CD4-positive, CD25-positive, alpha-beta regulatory T cell (primary cell): Measurements from ENCODE around the gene ERBB3. TPM values are rescaled to one million over a fixed set of nuclear protein-coding genes. Genes with fewer than 3 reads are reported as not detected.

ENCODE experiments used
- ATAC-seq, 2 donors: fragments of 150-1000 bp; cut with Tn5 transposase; one replicate each; pipeline ENCODE4 v1.10.0; 2021; ENCODE audit warnings: low read depth in 2 of 2, moderate number of reproducible peaks in 2 of 2, moderate library complexity in 1 of 2
- DNase-seq, 3 donors: peaks; one replicate each; pipeline versions ENCODE4 v3.0.0 to v3.0.0-alpha.2; 2012 to 2022; ENCODE audit warnings: mixed read lengths in 1 of 3
- H3K27ac ChIP-seq: one replicate; pipeline ENCODE4 v1.7.0; 2013; ENCODE audit warnings: mild to moderate bottlenecking, low read length; ENCODE audit not compliant: insufficient read depth, poor library complexity, severe bottlenecking
- H3K27me3 ChIP-seq: one replicate; pipeline ENCODE4 v1.7.0; 2013; ENCODE audit warnings: low read length; ENCODE audit not compliant: control insufficient read depth, insufficient read depth
- H3K36me3 ChIP-seq: one replicate; pipeline ENCODE4 v1.7.0; 2013; ENCODE audit warnings: mild to moderate bottlenecking, low read length, moderate library complexity; ENCODE audit not compliant: control insufficient read depth, insufficient read depth
- H3K4me1 ChIP-seq: 2 replicates; pipeline ENCODE4 v1.7.0; 2013; ENCODE audit warnings: mild to moderate bottlenecking, low read length; ENCODE audit not compliant: insufficient read depth, control insufficient read depth, poor library complexity, severe bottlenecking
- H3K4me3 ChIP-seq: one replicate; pipeline ENCODE4 v1.7.0; 2013; ENCODE audit warnings: low read depth, mild to moderate bottlenecking, low read length, moderate library complexity
- H3K9me3 ChIP-seq, 2 experiments: 1 replicate in 1 of 2; 2 replicates in 1 of 2; pipeline ENCODE4 v1.7.0; 2013; ENCODE audit warnings: low read length in 2 of 2, mild to moderate bottlenecking in 1 of 2, moderate library complexity in 1 of 2; ENCODE audit not compliant: control insufficient read depth in 2 of 2
- H3K27ac Mint-ChIP-seq, 3 donors: one replicate each; pipeline ENCODE4 v1.8.0; 2020 to 2022; ENCODE audit warnings: mild to moderate bottlenecking in 3 of 3, mixed read lengths in 3 of 3, moderate library complexity in 2 of 3
- H3K27me3 Mint-ChIP-seq: one replicate; pipeline ENCODE4 v1.8.0; 2022; ENCODE audit warnings: mild to moderate bottlenecking, mixed read lengths
- H3K36me3 Mint-ChIP-seq: one replicate; pipeline ENCODE4 v1.8.0; 2020; ENCODE audit warnings: mixed read lengths
- H3K4me1 Mint-ChIP-seq, 4 donors: one replicate each; pipeline ENCODE4 v1.8.0; 2020 to 2022; ENCODE audit warnings: mixed read lengths in 4 of 4, mild to moderate bottlenecking in 1 of 4
- H3K4me3 Mint-ChIP-seq, 4 donors: one replicate each; pipeline ENCODE4 v1.8.0; 2020 to 2022; ENCODE audit warnings: mild to moderate bottlenecking in 4 of 4, mixed read lengths in 4 of 4, moderate library complexity in 3 of 4
- H3K9me3 Mint-ChIP-seq, 7 donors: one replicate each; pipeline ENCODE4 v1.8.0; 2020 to 2022; ENCODE audit warnings: mixed read lengths in 7 of 7, mild to moderate bottlenecking in 3 of 7, moderate library complexity in 2 of 7
- polyA plus RNA-seq, 4 donors: library from polyadenylated mRNA; unstranded; fragments of 300-500 nt; fragmentation: Illumina TruSeq; gene quantifications; one replicate each; pipeline ENCODE4 v1.2.3, GENCODE V29; 2021
- total RNA-seq: library from RNA; stranded (reverse); gene quantifications from one replicate; pipeline ENCODE4 v1.2.3, GENCODE V29; 2022

ERBB3 gene
- total and polyA plus RNA-seq, 5 donors from 2014 or later, result 0.14 to 1.00 (median 0.67) TPM

- Mint-ChIP-seq H3K4me1 (peaks cover 14 to 57% (median 32%) of the 10 kb centered on the region in 4 donors), H3K9me3 (peaks cover 0 to 1% (median 0%) of the 10 kb centered on the region in 7 donors), H3K27me3 (peaks cover 4% of the 10 kb centered on the region), H3K27ac (no peak overlapping the region), H3K4me3 (no peak overlapping the region), H3K36me3 (peaks cover 22% of the 10 kb centered on the region)
- Histone ChIP-seq H3K4me3 (no peak overlapping the region), H3K4me1 (peaks cover 35% of the 10 kb centered on the region), H3K27me3 (no peaks in the 10 kb centered on the region), H3K27ac (no peak overlapping the region), H3K9me3 (no peaks in the 10 kb centered on the region), H3K36me3 (peaks cover 9% of the 10 kb centered on the region)
- no peak for DNase-seq
- ATAC-seq, result no peak
These were observed 41.4 kb downstream of the ERBB3 start for GRCh38 chr12:56121204-56121870.

GRCh38 chr12:56122637-56123036 is 42.7 kb downstream of the ERBB3 start:
- peak overlapping the region in 1 of 4 donors; percentile 17 for H3K4me3 Mint-ChIP-seq
- DNase-seq (no peak), ATAC-seq (no peak)
- no peaks in the 10 kb centered on the region for H3K27me3 ChIP-seq
- peaks cover 11% of the 10 kb centered on the region for H3K36me3 Mint-ChIP-seq
- no peak overlapping the region for H3K4me3 ChIP-seq
- peaks cover 15 to 58% (median 40%) of the 10 kb centered on the region in 4 donors for H3K4me1 Mint-ChIP-seq
- peak overlapping the region in 1 of 3 donors; percentile 42 for H3K27ac Mint-ChIP-seq
- H3K36me3 ChIP-seq, result peaks cover 9% of the 10 kb centered on the region
- peaks cover 0 to 1% (median 0%) of the 10 kb centered on the region in 7 donors for H3K9me3 Mint-ChIP-seq
- no peaks in the 10 kb centered on the region for H3K9me3 ChIP-seq
- H3K27ac ChIP-seq, result no peak overlapping the region
- peaks cover 41% of the 10 kb centered on the region for H3K4me1 ChIP-seq
- peaks cover 4% of the 10 kb centered on the region for H3K27me3 Mint-ChIP-seq

GRCh38 chr12:56124133-56124532 is 44.2 kb downstream of the ERBB3 start:
- Mint-ChIP-seq H3K36me3 (peaks cover 7% of the 10 kb centered on the region), H3K9me3 (peaks cover 0 to 1% (median 0%) of the 10 kb centered on the region in 7 donors), H3K4me3 (no peak overlapping the region), H3K4me1 (peaks cover 10 to 52% (median 29%) of the 10 kb centered on the region in 4 donors), H3K27ac (peak overlapping the region in 2 of 3 donors; percentile 42 to 77), H3K27me3 (peaks cover 3% of the 10 kb centered on the region)
- no peak for ATAC-seq
- H3K36me3 ChIP-seq, result peaks cover 9% of the 10 kb centered on the region
- no peak for DNase-seq
- peaks cover 30% of the 10 kb centered on the region for H3K4me1 ChIP-seq
- H3K9me3 ChIP-seq, result no peaks in the 10 kb centered on the region
- H3K27ac ChIP-seq, result no peak overlapping the region
- H3K4me3 ChIP-seq, result no peak overlapping the region
- H3K27me3 ChIP-seq, result no peaks in the 10 kb centered on the region

- Histone ChIP-seq H3K27me3 (no peaks in the 10 kb centered on the region), H3K4me3 (peak overlapping the region; percentile 74), H3K36me3 (peaks cover 17% of the 10 kb centered on the region), H3K27ac (peak overlapping the region; percentile 87), H3K9me3 (peaks cover 0 to 7% of the 10 kb centered on the region in 2 experiments), H3K4me1 (peaks cover 42% of the 10 kb centered on the region)
- H3K9me3 Mint-ChIP-seq, result peaks cover 0 to 5% (median 0%) of the 10 kb centered on the region in 7 donors
- DNase-seq (peak in 1 of 3 donors; percentile 52), ATAC-seq (no peak)
- H3K4me1 Mint-ChIP-seq, result peaks cover 10 to 68% (median 43%) of the 10 kb centered on the region in 4 donors
- H3K4me3 Mint-ChIP-seq, result peak overlapping the region; percentile 78 to 99 (median 92)
- peak overlapping the region; percentile 92 to 98 (median 92) for H3K27ac Mint-ChIP-seq
- no peaks in the 10 kb centered on the region for H3K27me3 Mint-ChIP-seq
- H3K36me3 Mint-ChIP-seq, result peaks cover 20% of the 10 kb centered on the region
These were observed 46.8 kb downstream of the ERBB3 start for GRCh38 chr12:56126732-56127239.

GRCh38 chr12:56127485-56127887 is 47.5 kb downstream of the ERBB3 start:
- ATAC-seq (no peak), DNase-seq (no peak)
- Histone ChIP-seq H3K4me1 (peaks cover 42% of the 10 kb centered on the region), H3K27ac (peak overlapping the region; percentile 87), H3K9me3 (peaks cover 0 to 7% of the 10 kb centered on the region in 2 experiments), H3K27me3 (no peaks in the 10 kb centered on the region), H3K36me3 (peaks cover 24% of the 10 kb centered on the region), H3K4me3 (peak overlapping the region; percentile 74)
- Mint-ChIP-seq H3K36me3 (peaks cover 27% of the 10 kb centered on the region), H3K27ac (peak overlapping the region; percentile 92 to 98 (median 92)), H3K27me3 (no peaks in the 10 kb centered on the region), H3K4me3 (peak overlapping the region; percentile 87 to 100 (median 98)), H3K4me1 (peaks cover 10 to 75% (median 48%) of the 10 kb centered on the region in 4 donors), H3K9me3 (peaks cover 0 to 5% (median 0%) of the 10 kb centered on the region in 7 donors)

GRCh38 chr12:56127888-56128669 is 48.1 kb downstream of the ERBB3 start, which contains the start of gene ESYT1:
Gene ESYT1, plus strand, starts transcription at chr12:56128267. Its CDS starts 53 bp downstream, at chr12:56128320.
- peak; percentile 98 to 100 (median 99) for DNase-seq
- Mint-ChIP-seq H3K27me3 (no peaks in the 10 kb centered on the region), H3K36me3 (peaks cover 29% of the 10 kb centered on the region), H3K9me3 (peaks cover 0 to 5% (median 0%) of the 10 kb centered on the region in 7 donors), H3K27ac (peak within 1 kb of the TSS; percentile 92 to 98 (median 93)), H3K4me3 (peak within 1 kb of the TSS; percentile 87 to 100 (median 98)), H3K4me1 (peaks cover 10 to 78% (median 47%) of the 10 kb centered on the region in 4 donors)
- peaks cover 28% of the 10 kb centered on the region for H3K36me3 ChIP-seq
- H3K27me3 ChIP-seq, result no peaks in the 10 kb centered on the region
- peaks cover 42% of the 10 kb centered on the region for H3K4me1 ChIP-seq
- H3K4me3 ChIP-seq, result peak within 1 kb of the TSS; percentile 91
- H3K27ac ChIP-seq, result peak within 1 kb of the TSS; percentile 87
- ATAC-seq, result peak; percentile 90 to 94
- H3K9me3 ChIP-seq, result peaks cover 0 to 7% of the 10 kb centered on the region in 2 experiments

- Histone ChIP-seq H3K9me3 (peaks cover 0 to 7% of the 10 kb centered on the region in 2 experiments), H3K36me3 (peaks cover 35% of the 10 kb centered on the region), H3K27ac (peak overlapping the region; percentile 86), H3K27me3 (no peaks in the 10 kb centered on the region), H3K4me1 (peaks cover 42% of the 10 kb centered on the region), H3K4me3 (peak overlapping the region; percentile 91)
- ATAC-seq, result no peak
- peaks cover 0 to 5% (median 0%) of the 10 kb centered on the region in 7 donors for H3K9me3 Mint-ChIP-seq
- peak overlapping the region; percentile 92 to 98 (median 93) for H3K27ac Mint-ChIP-seq
- DNase-seq, result no peak
- H3K27me3 Mint-ChIP-seq, result no peaks in the 10 kb centered on the region
- peak overlapping the region; percentile 87 to 100 (median 98) for H3K4me3 Mint-ChIP-seq
- H3K36me3 Mint-ChIP-seq, result peaks cover 36% of the 10 kb centered on the region
- H3K4me1 Mint-ChIP-seq, result peaks cover 10 to 81% (median 51%) of the 10 kb centered on the region in 4 donors
These were observed 48.8 kb downstream of the ERBB3 start for GRCh38 chr12:56128670-56129205.
